ENCODE data around the gene NFE2L3.

DNA sequence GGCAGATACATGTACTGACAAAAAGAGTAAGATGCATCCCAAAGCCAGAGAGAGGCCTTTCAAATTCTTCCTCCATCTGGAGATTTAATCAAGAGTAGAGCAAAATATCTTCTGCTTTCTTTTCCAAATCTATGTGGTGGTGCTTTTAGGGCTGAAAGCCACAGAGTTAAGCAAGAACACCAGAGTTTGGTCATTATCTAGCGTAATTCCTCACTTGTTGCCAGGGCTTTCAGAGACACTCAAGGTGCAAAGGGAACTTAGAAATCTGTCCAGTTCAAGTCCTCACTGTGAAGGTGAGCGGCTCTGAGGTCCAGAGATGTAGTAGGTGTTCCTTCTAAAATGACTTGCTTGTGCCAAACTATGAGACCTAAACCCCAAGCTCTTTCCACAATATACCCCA lies 10.9 kb upstream of the NFE2L3 start:
- TF ChIP-seq CTCF (IDR thresholded peaks at IDR 0.05; ENCODE audit: extremely low read depth in 1 of 2, insufficient read depth in 1 of 2, low read depth in 1 of 2, low read length in 2 of 2) (no peak), EZH2 (IDR thresholded peaks at IDR 0.05; ENCODE audit: borderline replicate concordance, low read depth, low read length, severe bottlenecking) (no peak), POLR2AphosphoS5 (IDR thresholded peaks at IDR 0.05; ENCODE audit: insufficient read depth, low read depth, low read length) (no peak), JUN (IDR thresholded peaks at IDR 0.05; ENCODE audit: borderline replicate concordance, insufficient read depth, insufficient read length, low read depth) (no peak), POLR2A (IDR thresholded peaks at IDR 0.05; ENCODE audit: low read depth, low read length) (no peak)
- TF ChIP-seq, protein P1, sequence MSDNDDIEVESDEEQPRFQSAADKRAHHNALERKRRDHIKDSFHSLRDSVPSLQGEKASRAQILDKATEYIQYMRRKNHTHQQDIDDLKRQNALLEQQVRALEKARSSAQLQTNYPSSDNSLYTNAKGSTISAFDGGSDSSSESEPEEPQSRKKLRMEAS (IDR thresholded peaks at IDR 0.05; ENCODE audit: insufficient read depth, insufficient read length): no peak

Data from endothelial cell of umbilical vein (primary cell).